DMS79 (cell line): Measurements from ENCODE around the gene NRCAM.

ENCODE experiments used
- DNase-seq: peaks from one replicate; lab custom pipeline; 2025; lab: John Stamatoyannopoulos, UW

NRCAM gene

GRCh38 chr7:108459922-108460551, 3.8 kb upstream of the NRCAM start:
- DNase-seq, result no peak

GRCh38 chr7:108457871-108458270, 1.6 kb upstream of the NRCAM start:
- no peak for DNase-seq

- DNase-seq, result no peak
These were observed 757 bp upstream of the NRCAM start for GRCh38 chr7:108456845-108457540.

GRCh38 chr7:108455551-108455997, 662 bp downstream of the NRCAM start:
- DNase-seq, result no peak

- DNase-seq, result peak; percentile 79
These were observed 1.3 kb downstream of the NRCAM start for GRCh38 chr7:108454674-108455550.

GRCh38 chr7:108454317-108454673, 1.9 kb downstream of the NRCAM start:
- DNase-seq, result no peak

- DNase-seq, result no peak
These were observed 2.9 kb downstream of the NRCAM start for GRCh38 chr7:108453320-108453719.

GRCh38 chr7:108452707-108453106, 3.5 kb downstream of the NRCAM start:
- no peak for DNase-seq

- DNase-seq, result no peak
These were observed 4.9 kb downstream of the NRCAM start for GRCh38 chr7:108451296-108451848.

GRCh38 chr7:108450160-108450559, 6.1 kb downstream of the NRCAM start:
- DNase-seq, result no peak

- DNase-seq, result no peak
These were observed 6.7 kb downstream of the NRCAM start for GRCh38 chr7:108449521-108449920.

- DNase-seq, result peak; percentile 70
These were observed 7.4 kb downstream of the NRCAM start for GRCh38 chr7:108448584-108449505.

- no peak for DNase-seq
These were observed 14.1 kb downstream of the NRCAM start for GRCh38 chr7:108442039-108442568.

GRCh38 chr7:108441392-108441955, 14.8 kb downstream of the NRCAM start:
- no peak for DNase-seq

- no peak for DNase-seq
These were observed 15.6 kb downstream of the NRCAM start for GRCh38 chr7:108440613-108441012.

- DNase-seq, result no peak
These were observed 19.3 kb downstream of the NRCAM start for GRCh38 chr7:108436906-108437305.

- DNase-seq, result no peak
These were observed 22.2 kb downstream of the NRCAM start for GRCh38 chr7:108434010-108434409.

- no peak for DNase-seq
These were observed 25.1 kb downstream of the NRCAM start for GRCh38 chr7:108431099-108431498.

GRCh38 chr7:108430664-108431063, 25.6 kb downstream of the NRCAM start:
- no peak for DNase-seq

GRCh38 chr7:108427766-108428165, 28.5 kb downstream of the NRCAM start:
- no peak for DNase-seq
